Hippocampal formation (tissue), 2 donors: Measurements from ENCODE around the gene CBLB.

Experiments used
- DNase-seq, 2 donors: peaks; one replicate each; lab custom pipeline; 2025; lab: John Stamatoyannopoulos, UW

The CBLB gene

DNA sequence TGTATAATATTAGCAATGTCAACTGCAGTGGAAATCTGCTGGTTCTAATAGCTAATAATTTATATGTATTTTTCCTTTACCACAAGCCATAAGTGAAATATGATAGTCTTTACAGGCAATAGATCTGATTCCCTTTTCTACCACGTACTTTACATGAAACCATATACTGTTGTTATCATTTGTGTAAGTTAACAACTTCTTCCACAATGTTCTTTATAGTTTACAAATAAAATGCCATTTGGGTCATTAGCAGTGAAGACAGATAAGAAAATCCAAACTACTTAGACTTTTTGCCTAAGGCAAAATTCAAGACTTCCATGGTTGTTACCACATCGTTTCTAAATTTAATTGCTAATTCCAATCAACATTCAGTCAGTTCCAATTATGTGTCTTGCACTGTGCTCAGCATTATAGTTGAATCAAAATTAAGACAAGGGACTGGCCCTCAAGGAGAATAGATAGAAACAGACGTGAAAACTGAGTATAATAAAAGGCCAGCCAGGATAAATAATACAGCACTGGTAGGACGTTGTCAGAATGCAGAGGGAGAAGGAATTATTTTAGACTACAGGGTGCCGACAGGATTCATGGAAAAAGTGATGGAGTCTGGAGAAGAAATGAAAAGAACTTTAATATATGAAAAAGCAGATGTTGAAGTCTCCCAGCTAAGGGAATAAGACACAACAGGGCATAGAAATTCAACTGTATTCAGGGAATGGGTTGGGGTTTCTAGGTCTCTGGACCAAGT, 252.3 kb downstream of the CBLB start:
- DNase-seq = no peak

DNA sequence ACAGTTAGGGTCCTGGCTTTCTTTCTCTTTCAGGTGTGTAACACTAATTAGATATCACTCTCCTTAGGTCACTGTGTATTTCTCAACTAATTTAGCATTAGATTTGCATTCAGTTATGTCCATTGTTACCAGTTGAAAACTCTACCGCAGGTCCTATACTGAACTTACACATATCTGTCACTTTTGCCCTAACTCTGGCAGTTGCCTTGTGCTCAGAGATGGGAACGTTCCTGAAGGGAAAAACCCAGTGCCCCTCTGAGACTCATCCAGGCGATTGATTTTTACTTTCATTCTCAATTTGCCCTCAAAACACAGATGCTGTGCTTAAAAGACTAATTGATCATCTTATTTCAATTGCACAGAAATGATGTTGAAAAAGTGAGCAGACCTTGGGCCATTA, 253.0 kb downstream of the CBLB start:
- DNase-seq = no peak

DNA sequence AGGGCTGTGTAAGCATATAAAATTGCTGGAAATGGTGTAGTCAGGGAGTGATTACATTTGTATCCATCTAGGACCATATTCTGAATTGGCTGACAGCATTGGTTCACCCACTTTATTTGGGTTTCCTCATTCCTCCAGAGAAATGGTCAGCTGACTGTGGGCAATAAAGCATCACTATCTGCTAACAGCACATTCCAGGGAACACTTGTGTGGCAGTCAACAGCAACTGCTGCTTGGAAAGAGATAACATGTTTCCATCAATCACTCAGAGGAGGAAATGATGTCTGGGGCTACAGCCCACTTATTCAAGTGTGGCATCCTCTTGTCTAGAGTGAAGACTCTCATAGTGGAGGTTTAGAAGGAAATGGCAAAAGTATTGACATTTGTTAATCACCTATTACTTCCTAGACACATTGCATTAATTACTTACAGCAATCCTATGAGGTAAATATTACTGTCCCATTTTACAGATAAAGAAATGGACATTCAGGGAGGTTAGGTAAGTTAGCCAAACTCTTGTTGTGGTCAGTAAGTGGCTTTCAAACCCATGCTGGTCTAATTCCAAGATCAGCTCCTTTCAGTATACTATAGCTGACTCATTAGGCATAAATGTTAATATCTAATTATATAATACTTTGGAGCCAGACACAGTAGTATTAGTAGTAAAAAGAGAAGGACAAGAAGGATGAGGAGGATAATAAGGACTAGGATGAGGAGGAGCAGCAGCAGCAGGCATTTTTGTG, 254.4 kb downstream of the CBLB start:
- no peak for DNase-seq

DNA sequence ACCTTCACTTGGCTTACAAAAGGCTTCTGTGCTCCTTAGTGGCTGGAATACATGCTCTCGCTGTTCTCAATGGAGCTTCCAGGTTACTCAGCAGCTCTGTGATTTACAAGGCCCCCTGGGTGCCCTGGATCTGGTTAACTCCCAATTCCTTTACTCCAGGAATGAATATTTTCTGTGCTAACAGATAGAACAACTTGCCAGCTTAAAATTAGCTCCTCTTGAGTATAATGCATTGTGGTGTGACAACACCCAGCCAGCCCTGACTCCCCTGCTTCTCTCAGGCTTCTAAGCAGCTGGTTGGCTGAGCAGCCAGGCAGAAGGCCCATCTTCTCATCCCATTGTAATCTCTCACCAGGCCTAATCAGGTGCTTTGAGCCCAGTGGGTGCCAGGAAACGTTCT, 255.7 kb downstream of the CBLB start:
- DNase-seq = no peak

DNA sequence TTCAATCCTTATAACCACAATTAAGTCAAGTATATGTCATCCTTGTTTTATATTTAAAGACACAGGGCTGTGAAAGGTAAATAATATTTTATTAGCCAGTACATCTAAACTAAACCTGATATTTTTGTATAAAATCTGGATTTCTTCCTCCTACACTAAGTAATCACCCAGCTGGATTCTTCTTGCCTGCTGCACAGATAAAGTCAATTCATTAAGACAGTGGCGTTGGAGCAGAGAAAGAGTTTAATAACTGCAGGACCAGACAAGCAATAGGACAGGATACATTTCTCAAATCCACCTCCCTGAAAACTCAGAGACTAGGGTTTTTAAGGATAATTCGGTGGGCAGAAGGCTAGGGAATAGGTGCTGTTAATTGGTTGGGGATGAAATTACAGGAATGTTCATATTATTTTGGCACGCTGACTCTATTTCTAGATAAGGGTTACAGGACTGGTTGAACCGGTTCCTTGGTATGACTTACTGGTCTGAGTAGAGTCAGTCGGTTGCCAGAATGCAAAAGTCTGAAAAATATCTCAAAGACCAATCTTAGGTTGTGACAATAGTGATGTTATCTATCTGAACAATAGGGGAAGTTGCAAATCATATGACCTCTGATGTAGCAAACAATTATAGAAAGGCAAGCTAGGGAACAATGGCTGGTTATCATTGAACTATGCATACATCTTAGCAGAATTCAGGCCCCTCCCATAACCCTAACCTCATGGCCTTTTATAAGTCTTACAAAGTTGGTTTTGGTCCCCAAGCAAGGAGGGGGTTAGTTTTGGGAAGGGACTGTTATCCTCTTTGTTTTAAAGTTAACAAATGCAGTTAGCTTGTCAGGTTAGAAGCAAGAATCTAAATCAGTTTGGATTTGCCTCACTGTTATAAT, 257.3 kb downstream of the CBLB start:
- no peak for DNase-seq

DNA sequence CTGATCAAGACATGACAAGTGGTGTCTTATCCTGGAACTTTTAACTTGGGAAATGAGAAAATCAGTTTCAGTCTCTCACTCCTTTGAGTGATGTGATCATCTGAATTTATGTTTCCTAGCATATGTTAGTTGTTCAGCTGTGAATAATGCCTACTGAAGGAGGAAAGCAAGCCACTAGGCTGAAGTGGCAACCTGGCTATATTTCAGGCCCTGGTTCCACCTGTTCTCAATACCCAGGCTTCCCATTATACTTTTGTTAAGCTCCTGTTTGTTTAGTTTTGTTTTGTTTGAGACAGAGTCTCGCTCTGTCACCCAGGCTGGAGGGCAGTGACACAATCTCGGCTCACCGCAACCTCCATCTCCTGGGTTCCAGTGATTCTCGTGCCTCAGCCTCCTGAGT, 258.3 kb downstream of the CBLB start:
- no peak for DNase-seq

DNA sequence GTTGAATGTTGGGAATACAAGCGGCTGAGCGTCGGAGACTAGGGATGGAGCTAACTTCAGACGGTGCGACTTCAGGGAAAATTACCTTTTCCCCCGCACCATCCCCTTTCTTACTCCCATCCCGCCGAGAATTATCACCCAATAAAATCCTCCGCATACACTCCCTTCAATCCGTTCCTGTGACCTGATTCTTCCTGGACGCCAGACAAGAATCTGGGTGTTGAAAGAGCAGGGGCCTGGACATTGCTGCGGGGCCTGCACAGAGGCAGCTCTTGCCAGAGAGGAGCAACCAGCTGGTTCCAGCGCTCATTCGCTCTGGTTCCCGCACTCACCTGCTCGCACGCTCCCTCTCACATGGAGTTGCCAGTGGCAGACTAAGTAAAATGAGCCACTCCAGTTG, 260.2 kb downstream of the CBLB start:
- DNase-seq = no peak

DNA sequence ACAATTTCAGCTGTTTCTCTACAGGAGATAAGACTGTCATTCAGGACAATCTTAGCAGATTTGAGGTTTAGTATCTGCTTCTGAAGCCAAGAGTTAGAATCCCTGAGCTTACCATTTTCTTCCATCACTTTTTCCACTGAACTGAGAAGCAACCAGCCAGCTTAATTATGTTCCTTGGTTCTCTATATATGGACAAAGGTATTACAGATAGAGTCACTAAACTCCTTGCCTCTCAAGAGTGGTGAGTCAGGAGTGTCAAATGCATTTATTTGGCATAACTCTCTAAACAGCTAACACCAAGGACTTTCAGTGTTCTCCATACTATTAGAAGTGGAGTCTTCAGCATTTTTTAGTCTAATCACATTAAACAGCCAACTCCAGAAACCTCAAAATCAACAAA, 262.8 kb downstream of the CBLB start:
- no peak for DNase-seq
